ENCODE data around the gene HOXD8.

HOXD8 gene

DNA sequence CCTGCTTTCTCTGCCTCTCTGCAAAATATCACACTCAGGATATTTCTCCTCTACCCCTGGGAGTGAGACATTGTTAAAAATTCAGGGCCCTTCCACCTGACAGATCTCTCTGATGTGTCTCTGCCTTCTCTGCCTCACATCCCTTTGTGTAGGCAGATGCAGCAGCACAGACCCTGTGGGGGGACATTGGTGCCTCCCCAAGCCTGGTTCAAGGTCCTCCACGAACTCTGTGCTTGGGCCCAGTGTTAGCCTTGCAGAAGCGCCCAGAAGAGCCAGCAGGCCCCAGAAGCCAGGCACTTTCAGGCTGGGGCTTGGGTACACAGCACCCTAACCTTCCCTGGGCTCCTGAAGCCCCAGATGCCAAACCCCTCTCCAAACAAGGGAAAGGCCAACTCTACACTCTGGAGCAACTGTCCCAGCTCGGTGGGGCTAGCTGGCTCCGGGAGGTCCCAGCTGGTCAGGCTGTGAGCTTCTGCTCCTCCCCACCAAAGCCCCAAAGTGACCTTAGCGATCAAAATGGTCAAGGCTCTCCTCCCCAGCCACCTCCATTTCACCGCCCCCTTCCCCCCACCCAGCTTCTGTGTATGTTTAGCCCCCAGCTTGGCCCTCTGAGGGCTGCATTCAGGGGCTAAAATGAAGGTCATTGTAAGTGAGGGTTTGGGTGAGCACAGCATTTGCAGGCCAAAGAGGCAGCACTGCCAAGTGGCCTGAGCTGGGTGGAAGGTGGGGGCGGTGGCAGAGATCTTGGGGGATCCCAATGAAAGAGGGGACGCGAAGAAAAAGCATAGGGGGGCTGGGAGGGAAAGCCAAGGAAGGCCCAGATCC lies 4.3 kb upstream of the HOXD8 start:
- no peak for DNase-seq (ENCODE audit: low read depth)
- H3K4me3 ChIP-seq (ENCODE audit: low read depth, low read length): no peak overlapping the region
- no peak for TF ChIP-seq CTCF (conservative IDR thresholded peaks at IDR 0.05; ENCODE audit: low read depth, low read length)

DNA sequence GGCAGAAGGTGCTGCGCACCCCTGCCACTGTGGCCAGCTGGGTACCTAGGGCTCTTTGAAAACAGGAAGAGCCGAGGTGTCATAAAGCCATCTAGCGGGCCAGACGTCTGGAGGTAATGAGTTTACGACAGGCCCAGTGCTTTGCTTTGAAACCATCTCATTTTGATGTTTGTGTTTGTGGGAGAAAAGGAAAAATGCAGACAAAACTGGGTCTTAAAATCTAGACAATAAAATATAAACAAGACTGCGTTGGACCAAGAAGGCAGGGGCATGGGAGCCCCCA lies 3.8 kb upstream of the HOXD8 start:
- TF ChIP-seq CTCF (conservative IDR thresholded peaks at IDR 0.05; ENCODE audit: low read depth, low read length): no peak
- DNase-seq (ENCODE audit: low read depth): no peak
- H3K4me3 ChIP-seq (ENCODE audit: low read depth, low read length): no peak overlapping the region

- H3K4me3 ChIP-seq (ENCODE audit: low read depth, low read length): no peak overlapping the region
- TF ChIP-seq CTCF (conservative IDR thresholded peaks at IDR 0.05; ENCODE audit: low read depth, low read length): peak; percentile 86
- peak; percentile 72 for DNase-seq (ENCODE audit: low read depth)
Measured at GRCh38 chr2:176126929-176127773, 2.4 kb upstream of the HOXD8 start.

- no peak overlapping the region for H3K4me3 ChIP-seq (ENCODE audit: low read depth, low read length)
- no peak for DNase-seq (ENCODE audit: low read depth)
- TF ChIP-seq CTCF (conservative IDR thresholded peaks at IDR 0.05; ENCODE audit: low read depth, low read length): no peak
Measured at GRCh38 chr2:176127774-176128072, 1.8 kb upstream of the HOXD8 start.

- no peak for TF ChIP-seq CTCF (conservative IDR thresholded peaks at IDR 0.05; ENCODE audit: low read depth, low read length)
- DNase-seq (ENCODE audit: low read depth): no peak
- no peak overlapping the region for H3K4me3 ChIP-seq (ENCODE audit: low read depth, low read length)
Measured at GRCh38 chr2:176128172-176128981, 1.1 kb upstream of the HOXD8 start.

DNA sequence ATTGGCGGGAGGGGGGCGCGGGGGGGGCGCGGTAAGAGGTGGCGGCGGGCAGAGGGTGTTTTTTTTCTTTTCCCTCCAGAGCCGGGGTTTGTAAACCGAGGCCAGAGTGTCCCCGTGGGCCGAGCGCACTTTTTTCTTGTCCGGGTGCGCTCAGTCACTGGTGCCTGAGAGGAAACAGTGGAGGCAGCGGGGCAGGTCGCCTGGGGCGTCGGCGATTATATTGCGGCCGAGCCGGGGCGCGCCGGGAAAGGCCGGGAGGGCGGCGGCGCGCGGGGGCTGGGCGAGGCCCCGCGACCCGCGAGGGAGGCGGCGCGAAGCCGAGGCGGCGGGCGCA lies 275 bp downstream of the HOXD8 start:
- no peak for TF ChIP-seq CTCF (conservative IDR thresholded peaks at IDR 0.05; ENCODE audit: low read depth, low read length)
- DNase-seq (ENCODE audit: low read depth): no peak
- H3K4me3 ChIP-seq (ENCODE audit: low read depth, low read length): no peak overlapping the region

Measured in choroid plexus epithelial cell (primary cell).